Activated CD4-positive, alpha-beta T cell treated with anti-CD3 and anti-CD28 coated beads, Interleukin-2, amount 50 U/mL, for 4 hours (primary cell): ENCODE data around the gene MPC2.

Experiments used
- DNase-seq, 2 experiments: peaks; one replicate each; pipeline ENCODE4 v3.0.0-alpha.2; 2020

The MPC2 gene

GRCh38 chr1:167936930-167937708, at the start of gene MPC2:
Gene MPC2, minus strand, starts transcription at chr1:167937072. Its CDS starts 1,231 bp downstream, at chr1:167935841.
- peak; percentile 50 to 53 for DNase-seq

DNA sequence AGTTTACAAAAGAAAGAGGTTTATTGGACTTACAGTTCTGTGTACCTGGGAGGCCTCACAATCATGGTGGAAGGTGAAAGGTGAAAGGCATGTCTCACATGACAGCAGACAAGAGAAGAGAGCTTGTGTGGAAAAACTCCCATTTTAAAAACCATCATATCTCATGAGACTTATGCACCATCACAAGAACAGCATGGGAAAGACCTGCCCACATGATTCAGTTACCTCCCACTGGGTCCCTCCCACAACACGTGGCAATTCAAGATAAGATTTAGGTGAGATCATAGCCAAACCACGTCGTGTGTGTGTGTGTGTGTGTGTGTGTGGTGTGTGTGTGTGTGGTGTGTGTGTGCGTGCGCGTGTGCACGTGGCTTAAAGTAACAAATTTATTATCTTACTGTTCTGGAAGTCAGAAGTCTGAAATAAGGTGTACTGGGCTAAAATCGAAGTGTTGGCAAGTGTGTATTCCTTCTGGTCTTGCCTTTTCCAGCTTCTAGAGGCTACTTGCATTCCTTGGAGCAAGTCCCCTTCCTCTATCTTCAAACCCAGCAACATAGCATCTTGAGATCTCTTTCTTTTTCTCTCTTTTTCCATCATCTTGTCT, 48.1 kb upstream of the MPC2 start:
- DNase-seq = peak; percentile 4 to 5

DNA sequence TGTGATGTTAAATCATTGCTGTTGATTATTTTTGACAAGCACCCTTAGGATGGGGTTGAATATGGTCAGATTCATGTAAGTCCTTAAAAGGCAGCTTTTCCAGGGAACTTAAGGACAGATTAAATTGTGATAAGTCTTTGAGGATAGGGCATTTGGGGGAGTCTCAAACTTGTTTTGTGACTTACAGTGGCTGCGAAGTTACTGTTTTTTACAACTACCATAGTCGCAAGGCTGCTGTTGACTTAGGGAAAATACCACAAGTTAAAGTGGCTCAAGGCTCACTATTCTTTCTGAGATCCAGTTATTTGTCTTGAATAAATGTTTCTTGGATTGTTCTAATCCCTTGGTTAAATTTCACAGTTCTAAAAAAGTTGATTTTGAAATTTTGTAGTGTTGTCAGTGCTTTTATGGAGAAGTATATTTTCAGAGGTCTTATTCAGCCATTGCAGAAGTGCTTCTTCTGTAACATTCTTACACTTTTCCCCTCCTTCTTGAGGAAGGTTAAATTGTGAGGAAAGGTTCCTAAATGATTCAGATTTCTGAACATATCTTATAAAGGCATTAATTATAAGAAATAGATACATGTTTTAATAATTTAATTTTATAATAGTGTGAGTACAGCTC, 47.0 kb upstream of the MPC2 start:
- no peak for DNase-seq

DNA sequence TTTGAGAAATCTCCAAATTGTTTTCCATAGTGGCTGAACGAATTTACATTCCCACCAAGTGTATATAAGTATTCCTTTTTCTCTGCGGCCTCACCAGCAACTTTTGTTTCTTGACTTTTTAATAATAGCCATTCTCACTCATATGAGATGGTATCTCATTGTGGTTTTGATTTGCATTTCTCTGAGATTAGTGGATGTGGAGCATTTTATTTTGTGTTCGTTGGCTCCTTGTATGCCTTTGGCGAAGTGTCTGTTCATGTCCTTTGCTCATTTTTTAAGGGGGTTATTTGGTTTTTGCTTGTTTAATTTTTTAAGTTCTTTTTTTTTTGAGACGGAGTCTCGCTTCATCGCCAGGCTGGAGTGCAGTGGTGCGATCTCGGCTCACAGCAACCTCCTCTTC, 45.1 kb upstream of the MPC2 start:
- DNase-seq = no peak

- DNase-seq = no peak
Observed at GRCh38 chr1:167977245-167977644, 40.4 kb upstream of the MPC2 start.

- no peak for DNase-seq
Observed at GRCh38 chr1:167974698-167975097, 37.8 kb upstream of the MPC2 start.

- no peak for DNase-seq
Observed at GRCh38 chr1:167973832-167974231, 37.0 kb upstream of the MPC2 start.

DNA sequence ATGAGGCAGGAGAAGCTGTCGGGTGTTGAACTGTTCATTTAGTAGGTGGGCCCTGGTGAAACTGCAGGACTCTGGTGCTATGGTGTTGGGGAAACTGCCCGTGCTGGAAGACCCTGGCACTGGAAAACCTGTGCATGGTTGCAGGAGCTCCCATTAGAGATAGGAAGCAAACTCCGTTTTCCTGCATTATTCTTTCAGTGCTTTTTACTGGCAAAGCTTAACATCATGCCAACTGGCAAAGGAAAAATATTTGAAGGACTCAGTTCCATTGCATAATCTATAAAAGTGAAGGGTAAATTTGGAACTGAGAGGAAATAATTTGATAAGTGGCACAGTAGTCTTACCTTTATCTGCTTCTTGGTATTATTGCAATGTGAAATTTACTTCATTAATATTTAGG, 31.7 kb upstream of the MPC2 start:
- DNase-seq = no peak

DNA sequence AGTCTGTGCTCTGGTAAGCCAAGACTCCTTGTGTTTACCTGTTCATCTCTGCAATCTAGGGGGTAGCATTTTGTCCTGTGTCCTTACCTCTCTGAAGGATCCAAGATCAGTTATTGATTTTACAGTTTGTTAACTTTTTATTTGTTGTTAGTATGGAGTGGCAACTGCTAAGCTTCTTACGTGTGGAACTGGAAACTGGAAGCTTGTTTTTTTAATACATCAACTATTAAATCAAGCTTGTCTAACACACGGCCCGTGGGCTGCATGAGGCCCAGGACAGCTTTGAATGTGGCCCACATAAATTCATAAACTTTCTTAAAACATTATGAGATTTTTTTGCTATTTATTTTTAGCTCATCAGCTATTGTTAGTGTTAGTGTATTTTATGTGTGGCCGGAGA, 29.2 kb upstream of the MPC2 start:
- DNase-seq = no peak

GRCh38 chr1:167964646-167965045, 27.8 kb upstream of the MPC2 start:
- DNase-seq = no peak

- DNase-seq = no peak
Observed at GRCh38 chr1:167957710-167958109, 20.8 kb upstream of the MPC2 start.

DNA sequence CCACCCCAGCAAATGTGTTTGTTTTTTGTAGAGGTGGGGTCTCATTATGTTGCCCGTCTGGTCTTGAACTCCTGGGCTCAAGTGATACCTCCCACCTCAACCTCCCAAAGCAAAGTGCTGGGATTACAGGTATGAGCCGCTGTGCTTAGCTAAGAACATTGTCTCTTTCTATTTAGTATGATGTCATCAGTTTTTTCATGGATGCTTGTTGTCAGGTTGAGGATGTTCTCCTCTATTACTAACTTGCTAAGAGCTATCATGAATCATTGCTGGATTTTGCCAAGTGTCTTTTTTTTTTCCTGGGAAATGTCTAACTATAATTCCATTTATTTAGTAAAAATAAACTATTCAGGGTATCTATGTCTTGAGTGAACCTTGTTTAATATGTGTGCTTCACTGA, 19.0 kb upstream of the MPC2 start:
- no peak for DNase-seq

DNA sequence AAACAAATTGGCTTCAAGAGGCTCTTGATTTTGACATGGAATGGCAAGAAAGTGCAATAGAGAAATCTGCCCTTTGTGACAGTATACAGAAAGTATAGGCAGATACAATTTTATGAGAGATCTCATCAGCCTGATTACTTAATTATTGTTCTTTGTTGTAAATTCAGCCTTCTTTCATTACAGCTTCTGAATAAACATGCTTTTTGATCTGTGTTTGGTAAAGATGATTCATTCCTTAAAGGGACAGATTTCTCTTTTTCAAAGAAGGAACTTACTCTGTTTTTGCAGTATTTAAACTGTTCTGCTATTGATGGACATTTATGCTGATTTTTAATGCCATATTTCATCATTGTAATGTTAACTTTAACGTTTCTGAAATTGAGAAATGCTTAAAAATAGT, 13.7 kb upstream of the MPC2 start:
- no peak for DNase-seq

DNA sequence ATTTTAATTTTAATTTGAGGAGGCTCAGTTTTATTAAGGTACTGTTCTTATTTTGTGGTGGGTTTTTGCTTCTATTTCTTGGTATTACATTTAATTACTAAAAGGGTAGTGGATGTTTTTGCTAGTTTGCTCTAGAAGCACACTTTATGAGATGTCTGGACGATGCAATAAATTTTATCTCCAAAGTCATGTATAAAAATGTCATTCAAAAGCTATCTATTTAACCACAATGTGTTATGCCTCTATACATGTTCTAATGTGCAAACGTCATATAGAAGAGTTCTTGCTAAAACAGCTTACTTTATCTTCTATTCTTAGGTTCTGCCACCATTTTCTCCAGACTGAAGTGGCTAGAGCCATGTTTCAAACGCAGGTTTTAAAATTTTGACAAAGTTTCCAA, 12.9 kb upstream of the MPC2 start:
- no peak for DNase-seq

GRCh38 chr1:167947733-167948132, 10.9 kb upstream of the MPC2 start:
- DNase-seq = no peak

- no peak for DNase-seq
Observed at GRCh38 chr1:167943541-167943940, 6.7 kb upstream of the MPC2 start.

GRCh38 chr1:167940264-167940663, 3.4 kb upstream of the MPC2 start:
- DNase-seq = no peak

DNA sequence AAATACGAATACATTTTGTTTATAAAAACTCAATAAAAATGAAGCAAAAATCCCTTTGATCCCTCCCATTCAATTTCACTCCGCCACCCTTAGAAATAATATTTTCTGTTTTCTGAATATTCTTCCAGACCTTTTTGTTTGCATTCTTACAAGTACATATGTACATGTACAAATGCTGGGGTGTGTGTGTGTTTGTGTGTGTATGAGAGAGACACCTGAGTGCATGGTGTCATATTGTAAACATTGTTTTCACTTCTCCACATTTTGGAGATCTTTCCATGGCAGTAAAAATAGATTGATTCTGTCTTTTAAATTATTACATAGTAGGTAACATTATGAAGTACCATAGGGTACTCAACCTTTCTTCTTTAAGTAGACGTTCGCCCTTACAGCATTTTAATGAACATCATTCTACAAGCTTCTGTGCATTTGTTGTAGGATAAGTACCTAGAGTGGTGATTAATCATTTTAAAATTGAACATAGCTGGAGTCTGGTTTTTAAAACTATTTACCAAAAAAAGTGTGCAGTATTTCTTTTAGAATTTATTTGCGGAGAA, 1.3 kb upstream of the MPC2 start:
- DNase-seq = no peak

DNA sequence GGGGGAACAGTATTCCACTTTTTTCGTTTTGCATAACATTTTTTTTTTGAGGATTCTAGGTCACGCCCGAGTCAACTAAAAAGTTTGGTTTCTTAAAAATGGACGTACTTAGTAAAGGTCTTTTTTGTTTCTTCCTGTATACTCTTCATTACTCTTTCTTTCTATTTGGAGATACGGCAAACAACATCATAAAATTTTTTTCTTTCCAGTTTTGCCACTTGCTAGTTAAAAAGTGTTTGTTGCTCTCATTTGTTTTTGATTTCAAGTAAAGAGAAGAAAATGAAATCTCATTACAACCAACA, 788 bp upstream of the MPC2 start:
- no peak for DNase-seq

DNA sequence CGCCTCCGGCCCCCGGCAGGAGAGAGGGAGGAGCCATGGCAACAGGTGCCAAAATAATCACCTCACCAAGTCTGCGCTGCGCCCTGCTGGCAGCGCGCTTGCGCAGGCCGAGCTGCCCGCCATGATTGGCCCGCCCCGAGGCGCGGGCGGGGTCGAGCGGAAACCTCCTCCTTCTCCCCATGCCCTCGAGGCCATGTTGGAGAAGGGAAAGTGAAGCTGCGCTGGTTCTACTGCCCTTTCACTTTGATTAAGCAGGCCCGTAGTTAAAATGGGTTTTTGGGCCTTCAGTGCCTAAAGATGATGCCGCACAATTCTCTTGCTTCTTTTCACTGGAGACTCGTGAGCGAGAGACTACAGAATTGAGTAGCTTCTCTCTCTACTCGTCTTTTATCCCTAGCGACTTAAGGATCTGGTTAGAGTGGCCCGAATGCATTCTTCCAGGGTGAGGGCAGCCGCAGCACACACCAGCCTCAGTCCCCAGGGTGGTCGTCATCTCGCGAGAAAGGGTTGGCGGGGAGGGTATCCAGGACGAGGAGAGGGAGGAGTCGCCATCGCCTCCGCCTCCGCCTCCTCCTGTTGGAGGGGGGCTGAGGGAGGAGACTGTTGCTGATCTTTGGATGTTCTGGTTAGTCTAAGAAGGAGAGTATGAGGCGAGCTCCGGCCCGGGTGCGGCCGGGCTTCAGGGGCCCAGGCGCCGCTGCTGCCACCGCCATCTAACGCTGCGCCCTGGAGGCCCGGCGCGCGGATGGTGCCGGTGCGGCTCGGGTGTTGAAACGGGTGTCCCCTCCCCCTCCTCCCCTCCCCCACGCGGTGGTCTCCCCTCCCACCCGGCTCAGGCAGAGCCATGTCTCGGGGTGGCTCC, 573 bp downstream of the MPC2 start, which contains the start of gene DCAF6:
Gene DCAF6 (plus strand): TSS at position 616 of the 862 bp plus-strand sequence. CDS start 229 bp downstream, at position 845.
- DNase-seq = peak; percentile 96 to 97

GRCh38 chr1:167935216-167936067, 1.4 kb downstream of the MPC2 start:
- peak; percentile 2 to 4 for DNase-seq
